ENCODE data around the gene SDHAF2. TPM values are rescaled to one million over a fixed set of nuclear protein-coding genes. Genes with fewer than 3 reads are reported as not detected.

SDHAF2 gene
- total and polyA plus RNA-seq, 9 of the 15 experiments (the other 6 are each of a cell fraction or from before 2014, with no cell fraction given) = 21.2 to 144 (median 40.4) TPM

- TF ChIP-seq CXXC5 (CRISPR knock-in tag; IDR thresholded peaks at IDR 0.05) = 0 out of 2 replicates have a peak, but pooled peaks have one; percentile 15
- TF ChIP-seq HMG20A (CRISPR knock-in tag; conservative IDR thresholded peaks at IDR 0.05) = no peak
- no peak for TF ChIP-seq VEZF1 (CRISPR knock-in tag; IDR thresholded peaks at IDR 0.05)
- TF ChIP-seq PRMT5 (CRISPR knock-in tag; IDR thresholded peaks at IDR 0.05) = no peak
- TF ChIP-seq SRSF9 (IDR thresholded peaks at IDR 0.05; ENCODE audit: borderline replicate concordance, low read depth, low read length) = no peak
- no peak for TF ChIP-seq CHD4 (IDR thresholded peaks at IDR 0.05; ENCODE audit: insufficient read depth, insufficient replicate concordance, low read depth, low read length, poor library complexity, severe bottlenecking)
- TF ChIP-seq CEBPB (tag; IDR thresholded peaks at IDR 0.05) = no peak
- no peak for TF ChIP-seq GABPA (tag; conservative IDR thresholded peaks at IDR 0.05; ENCODE audit: low read depth)
- TF ChIP-seq CBX8 (IDR thresholded peaks at IDR 0.05; ENCODE audit: borderline replicate concordance, extremely low read depth, low read depth, low read length, poor library complexity, severe bottlenecking) = no peak
- no peak for TF ChIP-seq SP1 (CRISPR knock-in tag; IDR thresholded peaks at IDR 0.05)
- no peak for TF ChIP-seq RNF219 (CRISPR knock-in tag; IDR thresholded peaks at IDR 0.05)
- TF ChIP-seq ZFP1 (CRISPR knock-in tag; IDR thresholded peaks at IDR 0.05) = no peak
- no peak for TF ChIP-seq RBM14 (IDR thresholded peaks at IDR 0.05; ENCODE audit: borderline replicate concordance, insufficient read depth, low read depth, low read length)
- TF ChIP-seq THRA (IDR thresholded peaks at IDR 0.05) = no peak
- no peak for TF ChIP-seq TCF7L2 (IDR thresholded peaks at IDR 0.05; ENCODE audit: low read depth, low read length)
- TF ChIP-seq CTCF (IDR thresholded peaks at IDR 0.05 in 2 of 3, conservative IDR thresholded peaks at IDR 0.05 in 1 of 3; ENCODE audit: insufficient read depth in 2 of 3, low read depth in 1 of 3, low read length in 3 of 3) = peak; percentile 84 to 97 (median 91)
- TF ChIP-seq EP400 (IDR thresholded peaks at IDR 0.05) = 0 out of 2 replicates have a peak, but pooled peaks have one; percentile 10
- TF ChIP-seq SRSF1 (IDR thresholded peaks at IDR 0.05; ENCODE audit: low read depth, low read length) = no peak
- TF ChIP-seq HLTF (IDR thresholded peaks at IDR 0.05) = no peak
- no peak for TF ChIP-seq ZSCAN32 (CRISPR knock-in tag; IDR thresholded peaks at IDR 0.05)
These were observed 45.4 kb upstream of the SDHAF2 start (continued) for GRCh38 chr11:61384271-61385242.
